GM18526 (cell line): Measurements from ENCODE around the gene ACTR1A.

Experiments
- POLR2A ChIP-seq: IDR thresholded peaks from 3 replicates; pipeline ENCODE4 v1.6.1; 2011; ENCODE audit not compliant: insufficient read length; ENCODE audit errors: extremely low read depth

Gene ACTR1A

DNA sequence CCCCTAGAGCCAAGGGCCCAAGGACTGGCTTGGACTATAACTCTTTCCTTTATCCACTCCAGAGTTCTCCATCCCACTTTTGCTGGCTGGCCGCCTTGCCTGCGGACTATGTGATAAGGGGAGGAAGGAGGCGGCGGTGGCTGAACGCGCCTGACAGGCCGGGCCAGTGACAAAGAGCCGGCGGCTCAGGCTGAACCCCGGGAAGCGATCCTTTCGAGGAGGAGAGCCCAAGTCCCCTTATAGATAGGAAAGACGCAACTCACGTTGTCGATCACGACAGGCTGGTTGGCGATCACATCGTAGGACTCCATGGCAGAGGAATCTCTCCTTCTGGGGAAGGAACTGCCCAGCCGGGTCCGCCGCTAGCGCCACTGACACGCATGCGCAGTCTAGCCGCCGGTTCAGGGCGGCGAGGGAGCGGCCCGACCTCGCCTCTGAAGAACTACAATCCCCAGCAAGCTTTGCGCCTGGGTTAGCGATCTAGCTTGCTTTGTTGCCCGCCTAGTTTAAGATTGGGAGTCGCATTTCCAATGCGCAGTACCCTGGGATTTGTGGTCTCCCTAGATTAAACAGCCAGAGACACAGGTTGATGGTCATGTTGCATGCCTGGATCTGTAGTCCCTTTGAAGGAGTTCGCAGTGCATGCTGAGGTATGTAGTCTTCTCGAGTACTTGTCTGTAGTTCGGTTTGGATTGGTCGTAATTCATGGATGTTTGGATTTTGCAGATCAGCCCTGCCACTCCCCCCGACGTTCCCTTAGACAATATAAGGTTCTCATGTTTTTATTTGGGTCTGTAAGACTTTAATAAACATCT is at the start of gene ACTR1A:
Gene ACTR1A (minus strand): TSS at position 376 of the 815 bp plus-strand sequence. CDS start 65 bp downstream, at position 311.
- peak; percentile 41 for TF ChIP-seq POLR2A

DNA sequence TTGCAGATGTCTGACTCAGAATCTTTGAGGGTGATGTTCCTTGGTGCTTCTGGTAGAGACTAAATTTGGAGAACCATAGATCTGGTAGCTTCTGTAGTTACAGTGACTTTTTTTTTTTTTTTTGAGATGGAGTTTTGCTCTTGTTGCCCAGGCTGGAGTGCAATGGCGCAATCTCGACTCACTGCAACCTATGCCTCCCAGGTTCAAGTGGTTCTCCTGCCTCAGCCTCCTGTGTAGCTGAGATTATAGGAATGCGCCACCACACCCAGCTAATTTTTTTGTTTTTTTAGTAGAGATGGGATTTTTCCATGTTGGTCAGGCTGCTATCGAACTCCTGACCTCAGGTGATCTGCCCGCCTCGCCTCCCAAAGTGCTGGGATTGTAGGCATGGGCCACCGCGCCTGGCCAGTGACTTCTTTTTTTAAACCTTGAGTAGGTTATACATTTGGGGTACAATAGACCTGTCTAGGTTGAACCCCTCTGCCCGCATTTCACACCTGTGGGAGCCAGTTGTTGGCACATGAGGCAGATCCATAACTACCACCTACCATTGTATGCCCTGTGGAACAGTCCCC is 48.2 kb upstream of the ACTR1A start:
- no peak for TF ChIP-seq POLR2A

DNA sequence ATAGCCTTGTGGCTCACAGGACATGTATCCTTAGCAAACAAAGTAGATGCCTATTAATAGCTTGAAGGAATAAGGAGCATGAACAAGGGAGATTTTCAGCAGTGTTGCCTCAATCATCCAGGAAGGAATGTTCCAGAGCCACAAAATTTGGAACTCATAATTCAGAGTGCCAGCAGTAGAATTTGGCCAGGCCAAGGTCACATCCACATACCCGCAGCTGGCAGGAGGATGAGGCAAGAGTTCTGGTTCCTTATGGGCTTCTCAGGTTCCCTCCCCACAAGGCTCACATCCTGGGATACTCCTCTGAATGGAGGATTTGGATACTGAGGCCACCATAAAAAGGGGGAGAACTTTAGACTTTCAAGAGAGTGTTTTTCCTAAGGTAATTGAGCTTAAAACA is 47.0 kb upstream of the ACTR1A start:
- TF ChIP-seq POLR2A = no peak

DNA sequence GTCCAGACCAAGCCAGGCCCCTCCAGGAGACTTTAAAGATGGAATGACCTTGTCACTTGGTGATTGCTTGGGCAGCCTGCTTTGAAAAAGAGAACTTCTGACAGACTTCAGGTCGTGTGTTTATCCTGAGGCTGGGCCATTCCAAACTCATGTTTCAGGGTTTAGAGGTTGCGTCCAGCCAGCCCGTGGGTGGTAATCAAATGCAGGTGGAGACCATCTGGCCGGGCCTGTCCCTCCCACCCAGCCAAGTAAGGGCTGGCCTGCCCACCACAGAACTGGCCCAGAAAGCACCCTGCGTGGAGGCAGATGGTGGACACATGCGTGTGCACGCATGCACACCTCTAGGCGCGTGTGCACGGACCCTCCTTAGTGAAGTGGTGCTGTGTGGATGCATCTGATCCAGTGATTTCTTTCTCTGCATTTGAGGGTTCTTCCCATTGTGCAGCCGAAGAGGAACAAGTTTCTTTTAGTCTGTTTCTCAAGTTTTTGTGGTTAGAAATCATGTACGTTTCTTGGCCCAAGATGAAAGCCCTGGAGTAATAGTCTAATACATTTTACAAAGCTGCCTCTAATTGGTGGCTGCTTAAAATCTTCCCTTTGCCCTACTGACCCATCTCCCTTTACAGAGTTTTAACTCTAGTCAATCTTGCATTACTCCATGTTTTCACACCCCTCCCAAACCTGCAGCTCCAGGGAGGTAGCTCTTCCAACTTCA is 44.3 kb upstream of the ACTR1A start:
- TF ChIP-seq POLR2A = no peak

DNA sequence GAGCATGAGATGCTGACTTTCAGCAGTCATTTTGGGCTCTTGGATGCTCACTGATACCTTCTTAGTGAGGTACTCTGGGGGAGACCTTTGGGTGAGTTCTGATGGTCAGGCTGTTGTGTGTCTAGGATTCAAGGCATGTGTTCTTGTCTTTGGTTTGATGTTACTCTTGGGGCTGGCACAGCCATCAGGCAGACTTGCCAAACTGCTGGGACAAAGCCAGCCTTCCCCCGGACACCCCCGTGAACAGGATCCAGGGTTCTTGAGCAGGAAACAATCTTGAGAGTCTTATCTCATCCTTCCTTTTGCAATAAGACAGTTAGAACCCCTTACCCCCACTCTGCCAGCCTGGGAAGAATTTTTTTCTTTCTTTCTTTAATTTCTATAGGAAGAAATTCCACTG is 43.5 kb upstream of the ACTR1A start:
- no peak for TF ChIP-seq POLR2A

DNA sequence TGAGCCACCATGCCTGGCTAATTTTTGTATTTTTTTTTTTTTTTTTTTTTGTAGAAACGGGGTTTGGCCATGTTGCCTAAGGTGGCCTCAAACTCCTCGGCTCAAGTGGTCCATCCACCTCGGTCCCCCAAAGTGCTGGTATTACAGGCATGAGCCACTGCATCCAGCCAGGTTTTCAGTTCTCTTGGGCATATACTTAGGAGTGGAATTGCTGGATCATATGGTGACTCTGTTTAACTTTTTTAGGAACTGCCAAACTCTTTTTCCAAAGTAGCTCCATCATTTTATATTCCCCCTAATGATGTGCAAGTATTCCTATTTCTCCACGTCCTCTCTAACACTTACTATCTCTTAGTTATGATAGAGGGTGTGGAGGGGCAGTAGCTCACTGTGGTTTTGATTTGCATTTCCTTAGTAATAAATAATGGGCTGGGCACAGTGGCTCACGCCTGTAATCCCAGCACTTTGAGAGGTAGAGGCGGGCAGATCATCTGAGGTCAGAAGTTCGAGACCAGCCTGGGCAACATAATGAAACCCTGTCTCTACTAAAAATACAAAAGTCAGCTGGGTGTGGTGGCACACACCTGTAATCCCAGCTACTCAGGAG is 42.9 kb upstream of the ACTR1A start:
- no peak for TF ChIP-seq POLR2A

DNA sequence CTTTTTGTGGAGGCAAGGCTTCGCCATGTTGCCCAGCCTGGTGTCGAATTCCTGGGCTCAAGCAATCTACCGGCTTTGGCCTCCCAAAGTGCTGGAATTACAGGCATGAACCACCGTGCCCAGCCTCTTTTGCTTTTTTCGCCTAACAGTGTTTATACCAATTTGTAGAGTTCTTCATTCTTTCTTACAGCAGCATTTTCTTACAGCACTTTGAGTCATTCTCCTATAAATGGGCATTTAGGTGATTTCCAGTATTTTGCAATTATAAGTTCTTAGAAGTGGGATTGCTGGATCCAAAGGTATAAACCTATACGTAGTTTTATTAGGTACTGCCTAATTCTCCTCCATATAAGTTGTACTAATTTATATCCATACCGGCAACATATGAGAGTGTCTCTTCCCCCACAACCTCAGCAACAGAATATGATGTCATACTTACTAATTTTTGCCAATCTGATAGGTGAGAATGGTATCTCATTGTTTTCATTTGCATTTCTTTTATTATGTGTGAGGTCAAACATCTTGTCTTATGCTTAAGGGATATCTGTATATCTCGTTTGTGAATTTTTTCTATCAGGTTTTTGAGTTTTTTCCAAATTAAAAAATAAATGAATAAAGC is 40.4 kb upstream of the ACTR1A start:
- TF ChIP-seq POLR2A = no peak

DNA sequence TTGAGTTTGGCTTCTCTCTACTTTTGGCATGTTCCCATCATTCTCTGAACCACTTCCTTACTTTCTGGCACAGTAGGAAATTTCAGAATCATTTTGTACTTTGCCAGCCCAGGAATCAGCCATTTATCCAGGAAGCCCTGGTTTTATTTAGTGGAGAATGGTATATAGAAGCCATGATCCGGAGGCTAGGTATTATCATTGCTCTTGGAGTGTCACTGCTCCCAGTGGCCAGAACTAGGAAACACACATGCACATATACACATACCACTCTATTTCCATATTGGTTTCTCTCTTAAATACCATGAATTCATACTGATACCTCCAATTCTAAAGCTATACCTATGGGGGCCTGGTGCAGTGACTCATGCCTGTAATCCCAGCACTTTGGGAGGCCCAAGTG is 37.5 kb upstream of the ACTR1A start:
- no peak for TF ChIP-seq POLR2A

DNA sequence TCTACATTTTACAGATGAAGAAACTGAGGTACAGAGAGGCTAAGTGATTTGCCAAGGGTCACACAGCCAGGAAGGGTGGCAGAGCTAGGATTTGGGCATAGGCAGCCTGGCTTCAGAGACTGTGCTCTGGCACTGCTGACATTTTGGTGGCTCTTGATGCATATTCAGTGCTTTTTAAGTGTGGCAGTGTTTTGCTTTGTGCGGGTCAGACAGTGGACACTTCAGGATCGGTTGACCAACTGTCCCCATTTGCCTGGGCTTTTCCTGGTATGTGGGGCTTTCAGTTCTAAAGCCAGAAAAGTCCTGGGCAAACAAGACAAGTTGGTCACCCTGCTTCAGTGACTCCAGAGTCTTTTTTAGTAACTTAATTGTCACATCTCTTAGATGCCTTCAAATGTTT is 36.3 kb upstream of the ACTR1A start:
- TF ChIP-seq POLR2A = no peak

DNA sequence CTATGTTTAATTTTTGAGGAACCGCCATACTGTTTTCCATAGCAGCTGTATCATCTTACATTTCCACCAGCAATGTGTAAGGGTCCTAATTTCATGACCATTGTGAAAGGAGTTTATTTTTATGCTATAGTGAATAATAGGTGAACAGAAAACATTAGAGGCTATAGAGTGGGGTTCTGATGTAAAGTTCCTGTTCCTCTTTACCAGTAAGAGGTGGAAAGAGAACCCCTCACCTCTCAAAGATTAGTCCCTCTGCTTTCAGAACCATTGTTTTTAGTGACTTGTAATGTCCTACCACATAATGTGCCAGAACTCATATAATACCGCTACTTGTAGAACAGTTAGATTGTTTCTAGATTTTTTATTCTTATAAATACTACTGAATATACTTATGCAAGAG is 35.4 kb upstream of the ACTR1A start:
- TF ChIP-seq POLR2A = no peak

DNA sequence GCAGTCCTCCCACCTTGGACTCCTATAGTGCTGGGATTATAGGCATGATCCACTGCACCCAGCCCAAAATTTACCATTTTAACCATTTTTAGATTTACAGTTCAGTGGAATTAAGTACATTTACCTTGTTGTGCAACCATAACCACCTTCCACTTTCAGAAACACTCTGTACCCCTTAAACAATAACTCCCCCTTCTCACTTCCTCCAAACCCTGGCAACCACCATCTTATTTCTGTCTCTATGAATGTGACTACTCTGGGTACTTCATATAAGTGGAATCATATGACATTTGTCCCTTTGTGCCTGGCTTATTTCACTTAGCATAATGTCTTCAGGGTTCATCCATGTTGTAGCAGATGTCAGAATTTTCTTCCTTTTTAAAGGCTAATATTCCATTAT is 34.9 kb upstream of the ACTR1A start:
- TF ChIP-seq POLR2A = no peak

DNA sequence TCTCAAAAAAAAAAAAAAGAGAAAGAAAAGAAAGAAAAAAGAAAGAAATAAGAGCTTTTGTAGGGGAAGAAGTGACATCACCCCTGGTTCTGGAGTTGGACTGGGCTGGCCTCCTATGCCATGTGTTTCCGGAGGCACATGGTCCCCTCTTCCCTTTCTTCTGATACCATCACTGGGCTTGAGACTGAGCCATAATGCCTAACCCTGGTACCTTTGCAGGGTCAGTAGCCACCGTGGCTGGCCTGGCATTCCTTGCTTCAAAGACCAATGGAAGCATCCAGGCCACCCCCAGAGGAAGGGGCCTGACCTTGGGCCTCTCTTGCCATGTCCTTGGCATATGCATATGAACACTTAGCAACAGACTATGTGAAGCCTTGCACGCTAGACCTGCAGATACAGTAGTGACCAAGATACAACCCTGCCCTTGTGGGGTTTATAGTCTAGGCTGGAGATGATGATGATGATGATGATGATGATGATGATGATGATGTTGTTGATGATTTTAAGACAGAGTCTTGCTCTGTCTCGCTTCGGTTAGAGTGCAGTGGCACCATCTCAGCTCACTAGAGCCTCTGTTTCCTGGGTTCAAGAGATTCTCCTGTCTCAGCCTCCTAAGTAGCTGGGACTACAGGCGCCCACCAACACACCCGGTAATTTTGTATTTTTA is 33.1 kb upstream of the ACTR1A start:
- TF ChIP-seq POLR2A = no peak

DNA sequence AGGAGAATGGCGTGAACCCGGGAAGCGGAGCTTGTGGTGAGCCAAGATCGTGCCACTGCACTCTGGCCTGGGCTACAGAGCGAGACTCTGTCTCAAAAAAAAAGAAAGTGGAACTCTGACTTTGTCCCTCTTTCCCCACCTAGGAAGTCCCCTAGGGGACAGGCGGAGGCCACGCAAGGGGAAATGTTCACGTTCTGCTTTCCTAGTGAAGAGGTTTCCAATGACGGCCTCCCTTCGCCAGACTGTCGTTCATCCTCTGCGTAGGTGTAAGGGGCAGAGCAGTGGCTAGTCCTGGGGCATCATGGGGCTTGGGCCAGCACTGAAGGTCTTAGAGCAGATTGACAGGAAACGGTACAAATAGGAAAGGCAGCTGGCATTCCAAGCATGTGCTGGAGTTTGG is 31.8 kb upstream of the ACTR1A start:
- TF ChIP-seq POLR2A = no peak

DNA sequence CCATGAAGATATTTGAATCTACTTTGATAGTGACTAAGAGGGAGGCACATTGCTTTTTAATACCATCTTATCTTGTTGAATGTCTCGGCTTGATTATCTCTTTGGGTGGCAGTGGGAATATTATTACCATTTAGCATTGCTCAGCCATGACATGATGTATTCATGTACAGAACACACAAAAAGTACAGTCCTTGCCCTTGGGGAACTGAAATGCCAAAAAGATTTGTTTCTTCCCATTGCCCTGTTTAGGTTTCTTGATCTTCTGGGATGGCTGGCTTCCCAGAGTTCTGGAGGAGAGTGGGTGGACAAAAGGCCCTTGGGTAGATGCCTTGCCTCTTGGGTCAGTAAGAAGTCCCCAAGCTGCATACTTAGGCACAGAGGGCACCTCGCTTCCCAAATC is 25.0 kb upstream of the ACTR1A start:
- no peak for TF ChIP-seq POLR2A

DNA sequence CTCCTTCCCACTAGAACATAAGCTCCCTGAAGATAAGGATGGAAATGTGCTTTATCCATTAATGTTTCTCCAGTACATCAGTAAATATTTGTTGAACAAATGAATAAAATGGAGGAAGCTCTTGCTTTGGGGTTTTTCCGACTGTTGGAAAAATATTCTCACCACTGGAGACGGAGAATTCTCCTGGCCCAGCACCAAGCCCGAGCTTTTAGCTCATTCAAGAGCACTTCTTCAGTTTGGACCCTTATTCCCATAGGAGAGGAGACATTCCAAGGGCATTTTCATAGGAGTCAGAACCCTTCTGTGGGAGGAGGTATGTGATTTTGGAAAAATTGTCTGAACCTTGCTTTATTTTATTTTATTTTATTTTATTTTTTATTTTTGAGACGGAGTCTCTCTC is 22.2 kb upstream of the ACTR1A start:
- no peak for TF ChIP-seq POLR2A

DNA sequence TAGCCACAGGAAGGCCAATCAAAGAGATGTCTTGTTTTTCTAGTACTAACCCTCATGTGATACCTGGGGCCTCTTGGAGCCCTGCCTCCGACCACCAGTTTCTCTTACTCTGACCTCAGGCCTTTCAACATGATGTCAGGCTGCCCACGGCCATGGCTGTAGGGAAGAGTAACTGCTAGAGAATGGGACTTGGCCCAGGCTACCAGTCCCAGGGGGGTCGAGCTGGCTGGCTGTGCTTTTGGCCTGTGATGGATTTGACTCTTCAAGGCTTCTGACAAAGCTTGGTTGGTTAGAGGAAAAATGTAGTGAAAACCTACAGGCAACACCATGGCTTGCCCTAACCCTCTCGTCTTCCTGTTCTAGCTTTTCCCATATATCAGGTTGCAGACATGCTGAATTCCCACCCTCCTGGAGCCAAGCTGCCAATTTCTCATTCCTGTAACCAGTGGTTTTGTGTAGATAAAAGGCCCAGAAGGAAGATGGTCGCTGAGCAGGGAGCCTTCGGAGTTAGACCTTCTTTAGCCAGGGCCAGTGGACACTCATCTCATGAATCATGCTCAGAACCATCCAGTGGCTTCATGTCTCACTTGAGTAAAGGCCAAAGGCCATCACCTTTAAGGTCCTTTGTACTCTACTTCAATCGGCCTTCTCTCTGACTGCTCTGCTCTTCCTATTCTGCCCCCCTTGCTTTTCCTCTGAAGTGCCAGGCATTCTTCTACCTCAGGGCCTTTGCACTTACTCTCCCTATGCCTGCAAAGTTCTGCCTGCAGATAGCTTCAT is 20.9 kb upstream of the ACTR1A start:
- TF ChIP-seq POLR2A = no peak
